H1 (cell line): Measurements from ENCODE around the gene INIP. TPM values are rescaled to one million over a fixed set of nuclear protein-coding genes. Genes with fewer than 3 reads are reported as not detected.

Experiments
- CTCF ChIA-PET: fragments of 300-600 bp; sonication (Branson Sonifier 250); formaldehyde crosslinking; loops from one replicate; lab custom pipeline; 2021; ENCODE audit not compliant: partially characterized antibody; lab: Charles Lee
- POLR2A ChIA-PET: fragments of 300-600 bp; sonication (Branson Sonifier 250); formaldehyde crosslinking; loops from one replicate; lab custom pipeline; 2021; ENCODE audit warnings: inconsistent platforms; ENCODE audit not compliant: partially characterized antibody; lab: Charles Lee
- DNase-seq, 2 experiments: peaks; one replicate each; pipeline versions ENCODE4 v3.0.0 to v3.0.0-alpha.2; 2010 to 2022; ENCODE audit warnings: low spot score in 2 of 2, low read depth in 1 of 2, mixed read lengths in 1 of 2
- FAIRE-seq: peaks from 2 replicates; lab custom pipeline; 2011; peaks lifted over from hg19 to GRCh38; lab: Jason Lieb, UNC
- H2AFZ ChIP-seq: 2 replicates; pipeline ENCODE4 v1.8.1; 2012; ENCODE audit warnings: low read length, inconsistent platforms
- H2AK5ac ChIP-seq: 2 replicates; pipeline ENCODE4 v1.6.1; 2013; ENCODE audit warnings: low read depth, low read length
- H2BK120ac ChIP-seq: replicated peaks from 2 replicates; pipeline ENCODE3; 2013; ENCODE audit warnings: low read depth, low read length, inconsistent platforms
- H2BK12ac ChIP-seq: 2 replicates; pipeline ENCODE4 v1.6.1; 2013; ENCODE audit warnings: low read depth, low read length
- H2BK15ac ChIP-seq: 2 replicates; pipeline ENCODE4 v1.6.1; 2013; ENCODE audit warnings: low read length
- H2BK20ac ChIP-seq: 2 replicates; pipeline ENCODE4 v1.6.1; 2013; ENCODE audit warnings: low read length
- H2BK5ac ChIP-seq: 2 replicates; pipeline ENCODE4 v1.6.1; 2013; ENCODE audit warnings: low read depth, low read length
- H3K14ac ChIP-seq: 2 replicates; pipeline ENCODE4 v1.6.1; 2013; ENCODE audit warnings: inconsistent platforms; ENCODE audit not compliant: insufficient read length
- H3K18ac ChIP-seq: 2 replicates; pipeline ENCODE4 v1.6.1; 2013; ENCODE audit warnings: low read length; ENCODE audit errors: extremely low read depth
- H3K23ac ChIP-seq: 2 replicates; pipeline ENCODE4 v1.6.1; 2013; ENCODE audit warnings: inconsistent platforms; ENCODE audit not compliant: insufficient read length
- H3K23me2 ChIP-seq: 2 replicates; pipeline ENCODE4 v1.6.1; 2013; ENCODE audit warnings: low read depth, low read length
- H3K27ac ChIP-seq: 2 replicates; pipeline ENCODE4 v1.6.1; 2011; ENCODE audit warnings: low read depth, low read length, inconsistent platforms
- H3K27me3 ChIP-seq, 4 experiments: replicated peaks in 1 of 4; 1 replicate in 1 of 4; 2 replicates in 3 of 4; pipeline versions ENCODE4 v1.6.1 to v1.8.1; 2011 to 2013; ENCODE audit warnings: low read length in 3 of 4, mild to moderate bottlenecking in 3 of 4, inconsistent platforms in 2 of 4, mixed read lengths in 2 of 4, moderate library complexity in 1 of 4; ENCODE audit not compliant: control insufficient read depth in 3 of 4, insufficient read depth in 3 of 4; ENCODE audit errors: extremely low read depth in 1 of 4
- H3K36me3 ChIP-seq, 4 experiments: 2 replicates each; pipeline versions ENCODE4 v1.6.1 to v1.8.1; 2011 to 2013; ENCODE audit warnings: mild to moderate bottlenecking in 4 of 4, low read length in 3 of 4, moderate library complexity in 2 of 4, control low read depth in 1 of 4, inconsistent platforms in 1 of 4; ENCODE audit not compliant: insufficient read depth in 4 of 4, control insufficient read depth in 2 of 4
- H3K4ac ChIP-seq: replicated peaks from 2 replicates; pipeline ENCODE3; 2013; ENCODE audit warnings: low read length, low read depth, mixed read lengths, inconsistent platforms; ENCODE audit not compliant: insufficient read length
- H3K4me1 ChIP-seq, 4 experiments: replicated peaks in 1 of 4; 1 replicate in 1 of 4; 2 replicates in 3 of 4; pipeline versions ENCODE4 v1.6.1 to v1.8.1; 2011 to 2013; ENCODE audit warnings: low read length in 3 of 4, inconsistent platforms in 2 of 4, mixed read lengths in 1 of 4; ENCODE audit not compliant: insufficient read depth in 4 of 4, control insufficient read depth in 3 of 4
- H3K4me2 ChIP-seq, 2 experiments: 2 replicates each; pipeline versions ENCODE4 v1.6.1 to v1.8.1; 2011 to 2013; ENCODE audit warnings: low read depth in 2 of 2, low read length in 2 of 2, control low read depth in 1 of 2, inconsistent platforms in 1 of 2, mild to moderate bottlenecking in 1 of 2; ENCODE audit not compliant: insufficient read depth in 1 of 2
- H3K4me3 ChIP-seq, 4 experiments: fragments of 200-600, 300-600 bp in 1 of 4; sonication (generic), shearing (Covaris generic), sonication (Bioruptor Twin) in 1 of 4; 2 replicates each; pipeline versions ENCODE4 v1.5.1 to v1.8.1; 2011 to 2016; ENCODE audit warnings: low read length in 4 of 4, low read depth in 3 of 4, control low read depth in 2 of 4, inconsistent platforms in 2 of 4, mild to moderate bottlenecking in 2 of 4, mixed read lengths in 1 of 4, moderate library complexity in 1 of 4; ENCODE audit not compliant: insufficient read depth in 2 of 4; ENCODE audit errors: extremely low read depth in 1 of 4
- H3K56ac ChIP-seq: replicated peaks from 2 replicates; pipeline ENCODE3; 2013; ENCODE audit warnings: low read depth, mild to moderate bottlenecking, mixed read lengths, low read length, inconsistent platforms; ENCODE audit not compliant: insufficient read length
- H3K79me1 ChIP-seq: 2 replicates; pipeline ENCODE4 v1.6.1; 2013; ENCODE audit warnings: low read depth, low read length, control low read depth
- H3K79me2 ChIP-seq, 2 experiments: 2 replicates each; pipeline versions ENCODE4 v1.6.1 to v1.8.1; 2012 to 2013; ENCODE audit warnings: low read length in 2 of 2, mild to moderate bottlenecking in 2 of 2, inconsistent platforms in 1 of 2; ENCODE audit not compliant: insufficient read depth in 2 of 2, control insufficient read depth in 1 of 2
- H3K9ac ChIP-seq, 4 experiments: replicated peaks in 1 of 4; 1 replicate in 1 of 4; 2 replicates in 3 of 4; pipeline versions ENCODE4 v1.6.1 to v1.8.1; 2011 to 2013; ENCODE audit warnings: low read depth in 3 of 4, low read length in 3 of 4, control low read depth in 2 of 4, mild to moderate bottlenecking in 2 of 4, moderate library complexity in 2 of 4, inconsistent platforms in 1 of 4; ENCODE audit errors: extremely low read depth in 1 of 4
- H3K9me3 ChIP-seq, 2 experiments: 2 replicates each; pipeline versions ENCODE4 v1.6.1 to v1.8.1; 2012 to 2013; ENCODE audit warnings: mild to moderate bottlenecking in 2 of 2, moderate library complexity in 2 of 2, control low read depth in 1 of 2, inconsistent platforms in 1 of 2, low read depth in 1 of 2, low read length in 1 of 2, mixed read lengths in 1 of 2; ENCODE audit not compliant: insufficient read depth in 2 of 2
- H4K20me1 ChIP-seq, 2 experiments: replicated peaks in 1 of 2; 2 replicates each; pipeline versions ENCODE3 to v1.8.1; 2011 to 2013; ENCODE audit warnings: inconsistent platforms in 2 of 2, low read length in 2 of 2, mild to moderate bottlenecking in 1 of 2; ENCODE audit not compliant: insufficient read depth in 2 of 2, control insufficient read depth in 1 of 2
- H4K5ac ChIP-seq: 2 replicates; pipeline ENCODE4 v1.6.1; 2013; ENCODE audit warnings: low read length, low read depth, mixed read lengths, inconsistent platforms; ENCODE audit not compliant: insufficient read length
- H4K8ac ChIP-seq: 2 replicates; pipeline ENCODE4 v1.8.0; 2013; ENCODE audit warnings: mild to moderate bottlenecking, moderate library complexity, low read length, inconsistent platforms; ENCODE audit not compliant: insufficient read depth; ENCODE audit errors: extremely low read depth
- H4K91ac ChIP-seq: replicated peaks from 2 replicates; pipeline ENCODE3; 2013; ENCODE audit warnings: low read length, mixed read lengths, inconsistent platforms; ENCODE audit not compliant: insufficient read length
- BCL11A ChIP-seq, 2 experiments: IDR thresholded peaks; one replicate each; pipeline ENCODE4 v1.6.1; 2011; ENCODE audit warnings: low read depth in 2 of 2, low read length in 2 of 2, mild to moderate bottlenecking in 2 of 2
- CBX5 ChIP-seq: fragments of 300-800, 300-1000 bp; sonication (generic); IDR thresholded peaks from 2 replicates; pipeline ENCODE4 v1.7.1; 2016; ENCODE audit warnings: antibody characterized with exemption, low read length, low read depth
- CHD2 ChIP-seq: IDR thresholded peaks from 2 replicates; pipeline ENCODE4 v1.6.1; 2012; ENCODE audit warnings: low read length, improper control_type of control experiment
- E2F6 ChIP-seq: IDR thresholded peaks from 2 replicates; pipeline ENCODE4 v1.6.1; 2012; ENCODE audit warnings: inconsistent platforms
- EZH2 ChIP-seq: fragments of 200-600 bp; sonication (generic); IDR thresholded peaks from 2 replicates; pipeline ENCODE4 v1.7.1; 2012; ENCODE audit warnings: low read depth, mild to moderate bottlenecking, moderate library complexity, low read length, inconsistent platforms; ENCODE audit not compliant: severe bottlenecking
- GTF2F1 ChIP-seq: IDR thresholded peaks from 2 replicates; pipeline ENCODE4 v1.6.1; 2012; ENCODE audit warnings: low read depth, low read length, improper control_type of control experiment, borderline replicate concordance
- RFX5 ChIP-seq: IDR thresholded peaks from 2 replicates; pipeline ENCODE4 v1.6.1; 2011; ENCODE audit warnings: low read depth, low read length, improper control_type of control experiment, borderline replicate concordance
- RXRA ChIP-seq: IDR thresholded peaks from 2 replicates; pipeline ENCODE4 v1.6.1; 2011; ENCODE audit warnings: low read depth, mild to moderate bottlenecking, low read length, moderate library complexity; ENCODE audit not compliant: insufficient read depth
- SIRT6 ChIP-seq: IDR thresholded peaks from one replicate; pipeline ENCODE4 v1.7.1; 2012; ENCODE audit warnings: low read length, inconsistent platforms
- TBP ChIP-seq: IDR thresholded peaks from 2 replicates; pipeline ENCODE4 v1.6.1; 2011; ENCODE audit warnings: low read depth, low read length, improper control_type of control experiment
- USF2 ChIP-seq: IDR thresholded peaks from 2 replicates; pipeline ENCODE4 v1.6.1; 2011; ENCODE audit warnings: low read length, improper control_type of control experiment
- WGBS, 2 experiments: shearing (Covaris generic) in 1 of 2; methylation state at CpG; one replicate each; pipeline versions ENCODE4 v1.1.6 to v1.1.7; 2013 to 2015; ENCODE audit warnings: low lambda C conversion rate in 2 of 2, mixed read lengths in 2 of 2, inconsistent platforms in 1 of 2, low coverage in 1 of 2, missing lambda C conversion rate in 1 of 2; ENCODE audit not compliant: insufficient replicate concordance in 2 of 2, insufficient coverage in 1 of 2, insufficient read length in 1 of 2; ENCODE audit errors: extremely low coverage in 1 of 2, missing lambda C conversion rate in 1 of 2; 5-methylcytosine and 5-hydroxymethylcytosine counted together
- polyA plus RNA-seq, 7 experiments: library from polyadenylated mRNA; depleted of rRNA in 3 of 7; stranded (reverse) in 5 of 7; unstranded in 2 of 7; fragments of >200 nt in 5 of 7; fragments of 200-250 nt in 2 of 7; gene quantifications; 1 replicate in 5 of 7; 2 replicates in 1 of 7; 4 replicates in 1 of 7; pipeline versions ENCODE4 v1.2.1 to v1.2.3, GENCODE V29; 2011 to 2013; ENCODE audit warnings: missing spikeins in 2 of 7, mixed read lengths in 2 of 7
- total RNA-seq: library from RNA; stranded (reverse); fragmentation: NEBNext Ultra II Directional; extraction: Animal tissue kit (Norgen Biotek cat#: 25700); gene quantifications from 2 replicates; pipeline ENCODE4 v1.2.1, GENCODE V29; 2021

The INIP gene
- total and polyA plus RNA-seq, 2 of the 8 experiments (the other 6 are each of a cell fraction or from before 2014, with no cell fraction given) = 10.7 to 18.3 TPM

GRCh38 chr9:112720113-112720780 is 2.3 kb upstream of the INIP start:
- Histone ChIP-seq H3K27me3 (no peaks in the 10 kb centered on the region), H3K56ac (no peak overlapping the region), H2BK15ac (no peak overlapping the region), H3K23me2 (peaks cover 4% of the 10 kb centered on the region), H4K91ac (no peak overlapping the region), H2BK12ac (no peak overlapping the region), H4K8ac (no peak overlapping the region), H4K5ac (no peak overlapping the region), H2AFZ (no peak overlapping the region), H3K9me3 (no peaks in the 10 kb centered on the region), H3K79me2 (peaks cover 0 to 9% of the 10 kb centered on the region in 2 experiments; a peak in 2 of 4 replicates), H3K36me3 (no peaks in the 10 kb centered on the region), H3K4me2 (no peak overlapping the region), H3K27ac (no peak overlapping the region), H3K23ac (no peak overlapping the region), H3K4me1 (no peaks in the 10 kb centered on the region), H2BK5ac (no peak overlapping the region), H3K18ac (no peak overlapping the region), H3K14ac (no peak overlapping the region), H2BK20ac (no peak overlapping the region), H3K4ac (no peak overlapping the region), H3K9ac (no peak overlapping the region), H2BK120ac (no peak overlapping the region), H3K4me3 (no peak overlapping the region), H3K79me1 (no peaks in the 10 kb centered on the region), H2AK5ac (no peak overlapping the region), H4K20me1 (no peaks in the 10 kb centered on the region)
- WGBS, 2 experiments = 83% methylated on average over 3 of the region's 4 CpGs; no CpG with 5 or more reads in 1 of the 2 experiments
- ChIA-PET CTCF (interaction anchor here (1.0 to 2.8 kb wide), 6 partner anchors 9 to 623 kb away, joined by 3 to 13 read pairs (median 6); no protein-coding TSS in a partner anchor), POLR2A (interaction anchor here (0.7 kb wide), 1 partner anchor 269 kb away, joined by 3 read pairs; no protein-coding TSS in a partner anchor)
- TF ChIP-seq TBP (no peak), RXRA (no peak), CBX5 (no peak), EZH2 (no peak), CHD2 (no peak), SIRT6 (no peak), BCL11A (IDR thresholded peaks at IDR 0.05; ENCODE audit: low read depth in 2 of 2, low read length in 2 of 2) (no peak), RFX5 (no peak), GTF2F1 (no peak), E2F6 (no peak), USF2 (no peak)
- no peak for FAIRE-seq
- no peak for DNase-seq
